H1 (cell line): Measurements from ENCODE around the gene OR52K1. TPM values are rescaled to one million over a fixed set of nuclear protein-coding genes. Genes with fewer than 3 reads are reported as not detected.

Experiments
- CTCF ChIA-PET: fragments of 300-600 bp; sonication (Branson Sonifier 250); formaldehyde crosslinking; loops from one replicate; lab custom pipeline; 2021; ENCODE audit not compliant: partially characterized antibody; lab: Charles Lee
- POLR2A ChIA-PET: fragments of 300-600 bp; sonication (Branson Sonifier 250); formaldehyde crosslinking; loops from one replicate; lab custom pipeline; 2021; ENCODE audit warnings: inconsistent platforms; ENCODE audit not compliant: partially characterized antibody; lab: Charles Lee
- DNase-seq, 2 experiments: peaks; one replicate each; pipeline versions ENCODE4 v3.0.0 to v3.0.0-alpha.2; 2010 to 2022; ENCODE audit warnings: low spot score in 2 of 2, low read depth in 1 of 2, mixed read lengths in 1 of 2
- FAIRE-seq: peaks from 2 replicates; lab custom pipeline; 2011; peaks lifted over from hg19 to GRCh38; lab: Jason Lieb, UNC
- H2AFZ ChIP-seq: 2 replicates; pipeline ENCODE4 v1.8.1; 2012; ENCODE audit warnings: low read length, inconsistent platforms
- H2AK5ac ChIP-seq: 2 replicates; pipeline ENCODE4 v1.6.1; 2013; ENCODE audit warnings: low read depth, low read length
- H2BK120ac ChIP-seq: replicated peaks from 2 replicates; pipeline ENCODE3; 2013; ENCODE audit warnings: low read depth, low read length, inconsistent platforms
- H2BK12ac ChIP-seq: 2 replicates; pipeline ENCODE4 v1.6.1; 2013; ENCODE audit warnings: low read depth, low read length
- H2BK15ac ChIP-seq: 2 replicates; pipeline ENCODE4 v1.6.1; 2013; ENCODE audit warnings: low read length
- H2BK20ac ChIP-seq: 2 replicates; pipeline ENCODE4 v1.6.1; 2013; ENCODE audit warnings: low read length
- H2BK5ac ChIP-seq: 2 replicates; pipeline ENCODE4 v1.6.1; 2013; ENCODE audit warnings: low read depth, low read length
- H3K14ac ChIP-seq: 2 replicates; pipeline ENCODE4 v1.6.1; 2013; ENCODE audit warnings: inconsistent platforms; ENCODE audit not compliant: insufficient read length
- H3K18ac ChIP-seq: 2 replicates; pipeline ENCODE4 v1.6.1; 2013; ENCODE audit warnings: low read length; ENCODE audit errors: extremely low read depth
- H3K23ac ChIP-seq: 2 replicates; pipeline ENCODE4 v1.6.1; 2013; ENCODE audit warnings: inconsistent platforms; ENCODE audit not compliant: insufficient read length
- H3K23me2 ChIP-seq: 2 replicates; pipeline ENCODE4 v1.6.1; 2013; ENCODE audit warnings: low read depth, low read length
- H3K27ac ChIP-seq: 2 replicates; pipeline ENCODE4 v1.6.1; 2011; ENCODE audit warnings: low read depth, low read length, inconsistent platforms
- H3K27me3 ChIP-seq, 4 experiments: replicated peaks in 1 of 4; 1 replicate in 1 of 4; 2 replicates in 3 of 4; pipeline versions ENCODE4 v1.6.1 to v1.8.1; 2011 to 2013; ENCODE audit warnings: low read length in 3 of 4, mild to moderate bottlenecking in 3 of 4, inconsistent platforms in 2 of 4, mixed read lengths in 2 of 4, moderate library complexity in 1 of 4; ENCODE audit not compliant: control insufficient read depth in 3 of 4, insufficient read depth in 3 of 4; ENCODE audit errors: extremely low read depth in 1 of 4
- H3K36me3 ChIP-seq, 4 experiments: 2 replicates each; pipeline versions ENCODE4 v1.6.1 to v1.8.1; 2011 to 2013; ENCODE audit warnings: mild to moderate bottlenecking in 4 of 4, low read length in 3 of 4, moderate library complexity in 2 of 4, control low read depth in 1 of 4, inconsistent platforms in 1 of 4; ENCODE audit not compliant: insufficient read depth in 4 of 4, control insufficient read depth in 2 of 4
- H3K4ac ChIP-seq: replicated peaks from 2 replicates; pipeline ENCODE3; 2013; ENCODE audit warnings: low read length, low read depth, mixed read lengths, inconsistent platforms; ENCODE audit not compliant: insufficient read length
- H3K4me1 ChIP-seq, 4 experiments: replicated peaks in 1 of 4; 1 replicate in 1 of 4; 2 replicates in 3 of 4; pipeline versions ENCODE4 v1.6.1 to v1.8.1; 2011 to 2013; ENCODE audit warnings: low read length in 3 of 4, inconsistent platforms in 2 of 4, mixed read lengths in 1 of 4; ENCODE audit not compliant: insufficient read depth in 4 of 4, control insufficient read depth in 3 of 4
- H3K4me2 ChIP-seq, 2 experiments: 2 replicates each; pipeline versions ENCODE4 v1.6.1 to v1.8.1; 2011 to 2013; ENCODE audit warnings: low read depth in 2 of 2, low read length in 2 of 2, control low read depth in 1 of 2, inconsistent platforms in 1 of 2, mild to moderate bottlenecking in 1 of 2; ENCODE audit not compliant: insufficient read depth in 1 of 2
- H3K4me3 ChIP-seq, 4 experiments: fragments of 200-600, 300-600 bp in 1 of 4; sonication (generic), shearing (Covaris generic), sonication (Bioruptor Twin) in 1 of 4; 2 replicates each; pipeline versions ENCODE4 v1.5.1 to v1.8.1; 2011 to 2016; ENCODE audit warnings: low read length in 4 of 4, low read depth in 3 of 4, control low read depth in 2 of 4, inconsistent platforms in 2 of 4, mild to moderate bottlenecking in 2 of 4, mixed read lengths in 1 of 4, moderate library complexity in 1 of 4; ENCODE audit not compliant: insufficient read depth in 2 of 4; ENCODE audit errors: extremely low read depth in 1 of 4
- H3K56ac ChIP-seq: replicated peaks from 2 replicates; pipeline ENCODE3; 2013; ENCODE audit warnings: low read depth, mild to moderate bottlenecking, mixed read lengths, low read length, inconsistent platforms; ENCODE audit not compliant: insufficient read length
- H3K79me1 ChIP-seq: 2 replicates; pipeline ENCODE4 v1.6.1; 2013; ENCODE audit warnings: low read depth, low read length, control low read depth
- H3K79me2 ChIP-seq, 2 experiments: 2 replicates each; pipeline versions ENCODE4 v1.6.1 to v1.8.1; 2012 to 2013; ENCODE audit warnings: low read length in 2 of 2, mild to moderate bottlenecking in 2 of 2, inconsistent platforms in 1 of 2; ENCODE audit not compliant: insufficient read depth in 2 of 2, control insufficient read depth in 1 of 2
- H3K9ac ChIP-seq, 4 experiments: replicated peaks in 1 of 4; 1 replicate in 1 of 4; 2 replicates in 3 of 4; pipeline versions ENCODE4 v1.6.1 to v1.8.1; 2011 to 2013; ENCODE audit warnings: low read depth in 3 of 4, low read length in 3 of 4, control low read depth in 2 of 4, mild to moderate bottlenecking in 2 of 4, moderate library complexity in 2 of 4, inconsistent platforms in 1 of 4; ENCODE audit errors: extremely low read depth in 1 of 4
- H3K9me3 ChIP-seq, 2 experiments: 2 replicates each; pipeline versions ENCODE4 v1.6.1 to v1.8.1; 2012 to 2013; ENCODE audit warnings: mild to moderate bottlenecking in 2 of 2, moderate library complexity in 2 of 2, control low read depth in 1 of 2, inconsistent platforms in 1 of 2, low read depth in 1 of 2, low read length in 1 of 2, mixed read lengths in 1 of 2; ENCODE audit not compliant: insufficient read depth in 2 of 2
- H4K20me1 ChIP-seq, 2 experiments: replicated peaks in 1 of 2; 2 replicates each; pipeline versions ENCODE3 to v1.8.1; 2011 to 2013; ENCODE audit warnings: inconsistent platforms in 2 of 2, low read length in 2 of 2, mild to moderate bottlenecking in 1 of 2; ENCODE audit not compliant: insufficient read depth in 2 of 2, control insufficient read depth in 1 of 2
- H4K5ac ChIP-seq: 2 replicates; pipeline ENCODE4 v1.6.1; 2013; ENCODE audit warnings: low read length, low read depth, mixed read lengths, inconsistent platforms; ENCODE audit not compliant: insufficient read length
- H4K8ac ChIP-seq: 2 replicates; pipeline ENCODE4 v1.8.0; 2013; ENCODE audit warnings: mild to moderate bottlenecking, moderate library complexity, low read length, inconsistent platforms; ENCODE audit not compliant: insufficient read depth; ENCODE audit errors: extremely low read depth
- H4K91ac ChIP-seq: replicated peaks from 2 replicates; pipeline ENCODE3; 2013; ENCODE audit warnings: low read length, mixed read lengths, inconsistent platforms; ENCODE audit not compliant: insufficient read length
- ATF2 ChIP-seq: IDR thresholded peaks from 2 replicates; pipeline ENCODE4 v1.6.1; 2012; ENCODE audit warnings: low read length, inconsistent platforms
- BACH1 ChIP-seq: IDR thresholded peaks from 2 replicates; pipeline ENCODE4 v1.6.1; 2012; ENCODE audit warnings: low read length, improper control_type of control experiment
- CHD2 ChIP-seq: IDR thresholded peaks from 2 replicates; pipeline ENCODE4 v1.6.1; 2012; ENCODE audit warnings: low read length, improper control_type of control experiment
- CREB1 ChIP-seq: IDR thresholded peaks from 2 replicates; pipeline ENCODE4 v1.6.1; 2012; ENCODE audit warnings: inconsistent platforms
- EZH2 ChIP-seq: fragments of 200-600 bp; sonication (generic); IDR thresholded peaks from 2 replicates; pipeline ENCODE4 v1.7.1; 2012; ENCODE audit warnings: low read depth, mild to moderate bottlenecking, moderate library complexity, low read length, inconsistent platforms; ENCODE audit not compliant: severe bottlenecking
- HDAC2 ChIP-seq, 2 experiments: fragments of 300-600 bp in 1 of 2; sonication (generic) in 1 of 2; IDR thresholded peaks; 2 replicates each; pipeline ENCODE4 v1.6.1; 2011 to 2012; ENCODE audit warnings: low read depth in 2 of 2, low read length in 2 of 2, mild to moderate bottlenecking in 2 of 2, moderate library complexity in 2 of 2, borderline replicate concordance in 1 of 2, inconsistent platforms in 1 of 2
- JUN ChIP-seq: IDR thresholded peaks from 2 replicates; pipeline ENCODE4 v1.6.1; 2011; ENCODE audit warnings: low read depth, mild to moderate bottlenecking, improper control_type of control experiment, low read length
- JUND ChIP-seq: IDR thresholded peaks from 2 replicates; pipeline ENCODE4 v1.6.1; 2011; ENCODE audit warnings: mild to moderate bottlenecking, improper control_type of control experiment, low read length
- RXRA ChIP-seq: IDR thresholded peaks from 2 replicates; pipeline ENCODE4 v1.6.1; 2011; ENCODE audit warnings: low read depth, mild to moderate bottlenecking, low read length, moderate library complexity; ENCODE audit not compliant: insufficient read depth
- SP2 ChIP-seq: IDR thresholded peaks from 2 replicates; pipeline ENCODE4 v1.6.1; 2012; ENCODE audit warnings: mild to moderate bottlenecking, low read length, inconsistent platforms
- SRF ChIP-seq: IDR thresholded peaks from 2 replicates; pipeline ENCODE4 v1.6.1; 2011; ENCODE audit warnings: mild to moderate bottlenecking, low read depth, low read length, moderate library complexity
- TAF7 ChIP-seq: optimal IDR thresholded peaks from 2 replicates; pipeline ENCODE3; 2011; ENCODE audit warnings: low read depth, mild to moderate bottlenecking, inconsistent platforms, low read length, moderate library complexity, borderline replicate concordance
- TEAD4 ChIP-seq: IDR thresholded peaks from 2 replicates; pipeline ENCODE4 v1.6.1; 2012; ENCODE audit warnings: low read depth, low read length, inconsistent platforms, mixed read lengths
- YY1 ChIP-seq: IDR thresholded peaks from 2 replicates; pipeline ENCODE4 v1.6.1; 2011; ENCODE audit warnings: low read depth, mild to moderate bottlenecking, low read length
- polyA plus RNA-seq, 7 experiments: library from polyadenylated mRNA; depleted of rRNA in 3 of 7; stranded (reverse) in 5 of 7; unstranded in 2 of 7; fragments of >200 nt in 5 of 7; fragments of 200-250 nt in 2 of 7; gene quantifications; 1 replicate in 5 of 7; 2 replicates in 1 of 7; 4 replicates in 1 of 7; pipeline versions ENCODE4 v1.2.1 to v1.2.3, GENCODE V29; 2011 to 2013; ENCODE audit warnings: missing spikeins in 2 of 7, mixed read lengths in 2 of 7
- total RNA-seq: library from RNA; stranded (reverse); fragmentation: NEBNext Ultra II Directional; extraction: Animal tissue kit (Norgen Biotek cat#: 25700); gene quantifications from 2 replicates; pipeline ENCODE4 v1.2.1, GENCODE V29; 2021

OR52K1 gene
- total and polyA plus RNA-seq, 2 of the 8 experiments (the other 6 are each of a cell fraction or from before 2014, with no cell fraction given), result not detected

GRCh38 chr11:4448995-4449394 lies 33.5 kb upstream of the OR52K1 start, which contains the start of gene OR52K2:
Gene OR52K2, plus strand, starts transcription at chr11:4449295. Its CDS starts 45 bp downstream, at chr11:4449340.
- H3K23ac ChIP-seq, result no peak within 1 kb of the TSS
- no peak within 1 kb of the TSS for H3K18ac ChIP-seq
- H3K9ac ChIP-seq, result no peak within 1 kb of the TSS
- H3K4me1 ChIP-seq, result no peaks in the 10 kb centered on the region
- H4K8ac ChIP-seq, result no peak within 1 kb of the TSS
- H4K5ac ChIP-seq, result no peak within 1 kb of the TSS
- H2BK15ac ChIP-seq, result no peak within 1 kb of the TSS
- no peak within 1 kb of the TSS for H3K4ac ChIP-seq
- H3K79me2 ChIP-seq, result no peaks in the 10 kb centered on the region
- 0 out of 2 replicates have a peak within 1 kb of the TSS, but pooled peaks have one; percentile 6 for H2AFZ ChIP-seq
- H2BK20ac ChIP-seq, result 0 out of 2 replicates have a peak within 1 kb of the TSS, but pooled peaks have one; percentile 40
- H4K20me1 ChIP-seq, result no peaks in the 10 kb centered on the region
- peaks cover 0 to 3% of the 10 kb centered on the region in 2 experiments; a peak in 1 of 4 replicates for H3K9me3 ChIP-seq
- no peaks in the 10 kb centered on the region for H3K79me1 ChIP-seq
- FAIRE-seq, result no peak
- no peaks in the 10 kb centered on the region for H3K27me3 ChIP-seq
- no peak within 1 kb of the TSS for H2BK12ac ChIP-seq
- no peak within 1 kb of the TSS for H2AK5ac ChIP-seq
- H3K23me2 ChIP-seq, result no peaks in the 10 kb centered on the region
- H4K91ac ChIP-seq, result no peak within 1 kb of the TSS
- no peak within 1 kb of the TSS for H3K14ac ChIP-seq
- no peak within 1 kb of the TSS for H2BK120ac ChIP-seq
- ChIA-PET POLR2A (no interaction called here), CTCF (no interaction called here)
- DNase-seq, result no peak
- H2BK5ac ChIP-seq, result no peak within 1 kb of the TSS
- no peaks in the 10 kb centered on the region for H3K36me3 ChIP-seq
- no peak within 1 kb of the TSS for H3K56ac ChIP-seq
- no peak within 1 kb of the TSS for H3K27ac ChIP-seq
- no peak within 1 kb of the TSS for H3K4me2 ChIP-seq
- no peak within 1 kb of the TSS for H3K4me3 ChIP-seq
- TF ChIP-seq SRF (no peak), TEAD4 (no peak), TAF7 (no peak), ATF2 (no peak), JUND (no peak), YY1 (no peak), SP2 (no peak), CREB1 (no peak), CHD2 (no peak), JUN (no peak), EZH2 (no peak), RXRA (no peak), BACH1 (no peak), HDAC2 (IDR thresholded peaks at IDR 0.05; ENCODE audit: borderline replicate concordance in 1 of 2, low read depth in 2 of 2, low read length in 2 of 2) (no peak)
